Measurements from ENCODE around the gene IL12RB2.

IL12RB2 gene

GRCh38 chr1:67307251-67308060, at the start of gene IL12RB2:
Gene IL12RB2 (plus strand): TSS chr1:67307873. CDS start chr1:67320369, 12,496 bp downstream.
- DNase-seq (ENCODE audit: low spot score): no peak

GRCh38 chr1:67261680-67262079, 46.0 kb upstream of the IL12RB2 start:
- no peak for DNase-seq (ENCODE audit: low spot score)

GRCh38 chr1:67262735-67263134, 44.9 kb upstream of the IL12RB2 start:
- no peak for DNase-seq (ENCODE audit: low spot score)

DNA sequence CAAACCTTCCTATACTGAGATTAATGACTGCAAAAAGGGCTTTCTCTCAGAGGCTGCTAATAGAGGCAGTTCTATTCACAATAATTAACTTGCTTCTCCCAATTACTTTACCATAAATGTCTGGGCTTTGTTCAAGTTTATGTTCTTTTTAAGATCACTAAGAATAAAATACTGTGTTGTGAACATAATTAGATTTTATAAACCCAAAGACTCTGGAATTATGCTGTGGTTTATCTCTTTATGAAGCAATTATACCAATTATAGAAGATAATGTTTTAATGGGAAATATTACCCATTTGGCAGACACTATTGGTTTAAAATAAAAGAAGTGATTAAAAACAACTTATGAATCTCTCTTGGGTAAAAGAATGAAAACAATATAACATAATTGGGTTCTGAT, 43.5 kb upstream of the IL12RB2 start:
- DNase-seq (ENCODE audit: low spot score): no peak

- no peak for DNase-seq (ENCODE audit: low spot score)
These were observed 42.8 kb upstream of the IL12RB2 start for GRCh38 chr1:67264899-67265298.

DNA sequence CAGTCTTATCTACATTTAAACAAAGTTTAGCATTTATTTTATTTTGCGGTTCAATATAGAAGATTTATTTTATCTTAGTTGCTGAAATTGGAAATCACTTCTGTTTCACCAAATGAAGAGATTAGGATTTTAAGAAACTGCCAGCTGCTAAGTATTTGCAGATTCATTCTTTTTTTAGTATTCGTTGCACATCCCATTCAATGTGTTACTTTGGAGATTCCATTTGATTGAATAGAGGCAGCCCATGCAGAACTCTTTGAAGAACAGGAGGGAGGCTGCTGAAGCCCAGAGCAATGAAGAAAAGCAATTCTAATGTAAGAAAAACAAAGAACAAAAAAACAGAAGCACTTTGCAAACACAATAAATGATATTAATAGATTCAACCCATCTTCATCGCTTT, 38.6 kb upstream of the IL12RB2 start:
- DNase-seq (ENCODE audit: low spot score): no peak

DNA sequence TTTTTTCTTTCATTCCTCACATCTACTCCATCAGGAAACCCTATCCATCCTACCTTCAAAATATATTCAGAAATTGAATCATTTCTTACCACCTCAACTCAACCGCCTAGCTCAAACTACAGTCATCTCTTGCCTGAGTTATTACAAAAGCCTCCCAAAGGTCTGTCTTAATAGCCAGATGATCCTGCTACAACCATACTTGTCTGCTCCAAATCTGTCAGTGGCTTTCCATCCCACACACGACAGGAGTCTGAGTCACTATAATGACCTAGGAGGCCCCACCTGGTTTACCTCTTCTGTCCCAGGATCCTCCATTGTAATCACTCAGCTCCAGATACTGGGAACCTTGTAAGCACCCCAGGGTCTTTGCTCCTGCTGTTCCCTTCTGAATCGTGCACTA, 37.1 kb upstream of the IL12RB2 start:
- DNase-seq (ENCODE audit: low spot score): no peak

- no peak for DNase-seq (ENCODE audit: low spot score)
These were observed 34.1 kb upstream of the IL12RB2 start for GRCh38 chr1:67273591-67273990.

DNA sequence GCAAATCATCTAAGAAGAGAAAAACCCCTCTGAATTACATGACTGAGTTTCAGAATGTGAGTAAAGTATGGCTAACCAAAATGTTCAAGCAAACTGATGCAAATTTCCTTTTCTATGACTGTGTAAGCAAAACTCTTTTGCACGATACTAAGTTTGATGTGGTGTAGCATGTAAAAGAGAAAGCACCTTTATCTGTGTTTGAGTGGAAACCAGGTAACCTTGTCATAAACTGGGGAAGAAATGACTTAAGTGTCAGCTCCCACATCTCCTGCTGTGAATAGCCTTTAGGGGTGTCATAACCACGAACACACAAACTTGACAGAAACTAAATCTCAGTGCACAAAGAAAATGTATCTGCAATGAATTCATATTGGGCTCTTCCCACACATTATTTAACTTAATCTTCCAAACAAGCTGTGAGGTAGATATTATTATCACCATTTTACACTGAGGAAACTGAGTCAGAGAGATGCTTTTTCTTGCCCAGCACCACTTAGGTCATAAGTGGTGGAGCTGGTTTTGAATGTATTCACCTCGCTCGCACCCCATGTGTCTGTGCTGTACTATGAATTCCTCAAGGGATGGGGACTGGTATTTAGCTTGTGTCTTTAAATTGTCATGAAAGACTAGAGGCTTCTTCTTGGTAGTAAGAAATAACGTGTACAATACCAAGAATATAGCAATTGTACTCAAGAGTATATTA, 32.9 kb upstream of the IL12RB2 start:
- DNase-seq (ENCODE audit: low spot score): no peak

DNA sequence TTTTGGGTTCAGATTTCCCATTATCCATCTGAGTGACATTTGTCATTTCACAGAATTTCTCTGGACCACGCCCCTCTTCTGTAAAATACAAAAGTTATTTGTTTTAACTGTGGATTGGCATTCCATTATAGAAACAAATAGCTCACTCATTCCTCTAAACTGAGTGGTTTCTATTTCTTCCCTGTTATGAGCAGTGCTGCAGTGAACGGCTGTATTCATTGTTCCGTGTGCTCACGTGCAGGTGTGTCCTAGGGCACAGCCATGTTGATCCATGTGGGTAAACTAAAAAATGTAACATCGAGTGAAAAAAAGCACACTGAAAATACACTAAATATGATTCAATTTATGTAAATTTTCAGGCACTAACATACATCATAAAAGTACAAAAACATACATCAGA, 27.0 kb upstream of the IL12RB2 start:
- no peak for DNase-seq (ENCODE audit: low spot score)

DNA sequence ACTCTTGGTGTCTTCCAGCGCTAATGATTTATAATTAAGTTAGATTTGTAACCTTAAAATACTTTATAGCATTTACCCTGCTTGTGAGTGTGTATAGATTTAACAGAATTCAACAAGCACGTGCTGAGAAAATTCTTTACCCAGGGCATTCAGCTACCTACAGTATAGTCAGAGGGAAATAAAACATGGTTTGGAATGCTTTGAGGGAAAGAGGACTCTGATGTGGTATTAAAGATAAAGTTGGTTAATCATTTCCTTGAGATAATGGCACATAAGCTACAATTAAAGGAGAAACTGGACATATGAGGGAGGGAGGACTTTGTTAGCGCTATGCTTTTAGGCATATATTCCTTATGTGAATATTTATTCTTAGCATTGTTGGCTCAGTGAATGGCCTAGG, 26.4 kb upstream of the IL12RB2 start:
- DNase-seq (ENCODE audit: low spot score): no peak

DNA sequence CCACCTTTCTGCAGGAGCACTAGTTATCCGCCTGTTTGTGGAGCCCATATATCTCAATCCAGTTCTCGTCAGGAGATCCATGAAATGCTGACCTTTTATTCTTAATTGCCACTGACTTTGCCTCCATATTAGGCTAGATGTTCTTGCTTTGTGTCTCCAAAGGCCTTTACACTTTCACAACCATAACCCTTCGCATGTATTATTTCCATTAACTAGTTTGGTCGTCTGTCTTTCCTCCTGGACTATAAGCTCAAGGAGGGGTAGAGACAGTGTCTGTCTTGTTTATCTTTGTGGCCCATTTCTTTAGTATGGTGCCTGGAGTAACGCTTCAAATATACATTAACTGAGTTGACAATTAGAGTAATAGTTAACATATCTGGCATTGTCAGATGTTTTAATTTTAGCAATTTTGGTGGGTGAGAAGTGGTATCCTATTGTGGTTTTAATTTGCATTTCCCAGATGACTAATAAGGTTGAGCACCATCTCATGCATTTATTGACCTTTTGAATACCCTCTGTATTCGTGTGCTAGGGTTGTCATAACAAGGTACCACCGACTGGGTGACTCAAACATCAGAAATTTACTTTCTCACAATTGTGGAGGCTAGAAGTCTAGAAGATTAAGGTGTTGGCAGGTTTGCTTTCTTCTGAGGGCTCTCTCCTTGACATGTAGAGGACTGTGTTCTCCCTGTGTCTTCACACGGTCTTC, 21.7 kb upstream of the IL12RB2 start:
- no peak for DNase-seq (ENCODE audit: low spot score)

- no peak for DNase-seq (ENCODE audit: low spot score)
These were observed 17.4 kb upstream of the IL12RB2 start for GRCh38 chr1:67290236-67290635.

GRCh38 chr1:67294836-67295617, 12.6 kb upstream of the IL12RB2 start:
- DNase-seq (ENCODE audit: low spot score): no peak

- DNase-seq (ENCODE audit: low spot score): peak; percentile 17
These were observed 8.9 kb upstream of the IL12RB2 start for GRCh38 chr1:67298762-67299161.

DNA sequence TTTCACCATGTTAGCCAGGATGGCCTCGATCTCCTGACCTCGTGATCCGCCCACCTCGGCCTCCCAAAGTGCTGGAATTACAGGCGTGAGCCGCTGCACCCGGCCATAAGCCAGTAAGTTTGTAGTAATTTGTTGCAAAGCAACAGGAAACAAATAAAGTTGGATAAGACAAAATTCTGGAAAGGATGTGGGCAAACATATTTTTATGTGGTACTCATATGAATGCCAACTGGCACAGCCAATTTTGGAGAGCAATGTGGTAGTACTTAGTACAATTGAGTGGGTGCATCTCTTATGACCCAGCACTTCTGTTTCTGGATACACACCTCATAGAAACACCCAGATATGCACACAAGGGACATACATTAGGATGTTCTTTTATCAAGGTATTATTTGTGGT, 8.4 kb upstream of the IL12RB2 start:
- no peak for DNase-seq (ENCODE audit: low spot score)

DNA sequence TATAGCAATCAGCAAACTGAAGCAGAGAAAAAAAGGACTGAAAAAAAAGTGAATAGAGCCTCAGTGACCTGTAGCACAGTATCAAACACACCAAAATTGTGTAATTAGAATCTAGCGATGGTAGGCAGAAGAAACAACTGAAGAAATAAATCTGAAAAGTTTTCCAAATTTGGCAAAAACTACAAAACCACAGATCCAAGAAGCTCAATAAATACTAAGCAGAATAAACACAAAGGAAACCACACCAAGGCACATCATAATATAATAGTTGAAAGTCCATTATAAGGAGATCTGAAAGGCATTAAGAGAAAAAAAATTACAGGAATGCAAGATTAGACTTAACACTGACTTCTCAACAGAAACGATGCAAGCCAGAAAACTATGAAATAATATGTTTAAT, 7.1 kb upstream of the IL12RB2 start:
- DNase-seq (ENCODE audit: low spot score): no peak

GRCh38 chr1:67304023-67304422, 3.6 kb upstream of the IL12RB2 start:
- DNase-seq (ENCODE audit: low spot score): no peak

DNA sequence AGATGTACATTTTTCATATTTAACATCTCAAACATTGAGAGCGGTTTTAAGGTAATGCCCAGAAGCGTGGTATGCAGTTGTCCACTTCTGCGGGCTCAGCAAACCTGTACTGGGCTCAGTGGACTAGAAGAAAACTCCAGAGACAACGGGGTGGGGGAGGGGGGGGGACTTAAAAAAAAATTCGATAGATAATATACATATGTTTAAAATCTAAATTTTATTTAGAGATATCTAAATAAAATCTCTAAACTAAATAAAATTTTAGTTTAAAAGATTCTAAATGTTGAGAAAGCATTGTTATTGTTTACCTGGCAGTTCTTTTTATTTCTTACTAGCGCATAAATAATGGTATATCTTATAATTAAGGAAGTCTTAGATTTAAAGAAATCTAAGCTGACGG, 1.1 kb upstream of the IL12RB2 start:
- DNase-seq (ENCODE audit: low spot score): no peak

- no peak for DNase-seq (ENCODE audit: low spot score)
These were observed 463 bp downstream of the IL12RB2 start for GRCh38 chr1:67308136-67308535.

DNA sequence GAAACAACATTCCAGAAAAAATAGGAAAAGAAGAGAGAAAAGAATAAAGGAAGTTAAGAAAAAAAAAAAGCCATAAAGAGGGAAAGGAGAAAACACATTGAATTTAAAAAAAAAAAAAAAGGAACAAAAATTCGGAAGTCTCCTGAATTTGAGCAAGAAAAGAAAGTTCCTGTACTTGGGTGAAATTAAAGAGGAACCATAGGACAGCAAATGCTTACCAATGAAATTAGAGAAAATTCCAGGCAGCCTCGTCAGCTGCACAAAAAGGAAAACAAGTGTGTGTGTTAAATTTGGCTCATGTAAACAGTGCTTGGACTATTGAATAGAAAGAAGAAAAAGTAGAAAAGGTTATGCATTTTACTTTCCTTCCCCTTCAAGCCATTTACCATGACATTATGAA, 4.9 kb downstream of the IL12RB2 start:
- DNase-seq (ENCODE audit: low spot score): no peak
